Gastrocnemius medialis (tissue), 4 donors: ENCODE results near the gene ADGRV1. TPM values are rescaled to one million over a fixed set of nuclear protein-coding genes. Genes with fewer than 3 reads are reported as not detected.

Source experiments
- ATAC-seq, 2 donors: fragments of 150-250 bp; one replicate each; pipeline ENCODE4 v1.9.1; 2016
- DNase-seq, 2 donors: peaks; one replicate each; pipeline ENCODE4 v3.0.0-alpha.2; 2019
- H3K27ac ChIP-seq, 4 donors: fragments of 200-600 bp; sonication (generic); 1 replicate in 1 of 4; 2 replicates in 3 of 4; pipeline ENCODE4 v1.5.1; 2016 to 2018; ENCODE audit warnings: mild to moderate bottlenecking in 2 of 4, moderate library complexity in 1 of 4
- H3K27me3 ChIP-seq, 3 donors: fragments of 200-600 bp; sonication (generic) in 2 of 3; 1 replicate in 1 of 3; 2 replicates in 2 of 3; pipeline versions ENCODE4 v1.5.1 to v1.6.0; 2016 to 2019; ENCODE audit warnings: mild to moderate bottlenecking in 1 of 3, moderate library complexity in 1 of 3
- H3K36me3 ChIP-seq, 2 donors: fragments of 200-600 bp; sonication (generic) in 1 of 2; one replicate each; pipeline ENCODE4 v1.5.1; 2017 to 2018
- H3K4me1 ChIP-seq, 2 donors: fragments of 200-600 bp; sonication (generic) in 1 of 2; one replicate each; pipeline ENCODE4 v1.5.1; 2016 to 2017; ENCODE audit warnings: mild to moderate bottlenecking in 2 of 2
- H3K4me3 ChIP-seq, 4 donors: fragments of 200-600 bp; sonication (generic) in 3 of 4; 1 replicate in 1 of 4; 2 replicates in 3 of 4; pipeline ENCODE4 v1.5.1; 2016 to 2019; ENCODE audit warnings: mild to moderate bottlenecking in 2 of 4
- H3K9me3 ChIP-seq, 3 donors: fragments of 200-600 bp; sonication (generic) in 2 of 3; 1 replicate in 1 of 3; 2 replicates in 2 of 3; pipeline ENCODE4 v1.5.1; 2016 to 2019
- CTCF ChIP-seq, 5 experiments: fragments of 450-650 bp in 3 of 5; fragments of 200-600 bp in 2 of 5; sonication (generic) in 2 of 5; IDR thresholded peaks in 4 of 5; conservative IDR thresholded peaks in 1 of 5; 1 replicate in 4 of 5; 2 replicates in 1 of 5; pipeline ENCODE4 v1.5.1; 2016 to 2019; ENCODE audit warnings: antibody characterized with exemption in 5 of 5, mild to moderate bottlenecking in 3 of 5, moderate library complexity in 3 of 5
- POLR2A ChIP-seq, 2 donors: fragments of 450-650 bp; IDR thresholded peaks; one replicate each; pipeline ENCODE4 v1.6.1; 2017; ENCODE audit warnings: antibody characterized with exemption in 2 of 2, mild to moderate bottlenecking in 2 of 2, moderate library complexity in 2 of 2
- in situ Hi-C, 4 donors: fragments of 200-750 bp; cut with MboI; loops; one replicate each; pipeline versions ENCODE4 v1.15.0 to v1.8.0; 2017; ENCODE audit warnings: low sequenced_read_pairs in 4 of 4
- intact Hi-C: fragments of 100-400 bp; cut with DNase I; formaldehyde crosslinking; loops from one replicate; pipeline ENCODE4 v1.15.1; 2023; ENCODE audit warnings: low total_unique reads
- total RNA-seq, 4 donors: library from RNA; depleted of rRNA; stranded (reverse); fragments of >200 nt; gene quantifications; one replicate each; pipeline versions ENCODE4 v1.1.0 to v1.2.3, GENCODE V29; 2016

ADGRV1 gene
- total RNA-seq, 4 donors from 2014 or later = 0.22 to 0.41 TPM; not detected in 2

- H3K4me1 ChIP-seq = no peaks in the 10 kb centered on the region
- H3K36me3 ChIP-seq = no peaks in the 10 kb centered on the region
- ATAC-seq (no peak), DNase-seq (no peak)
- no peak for TF ChIP-seq CTCF (IDR thresholded peaks at IDR 0.05 in 4 of 5, conservative IDR thresholded peaks at IDR 0.05 in 1 of 5)
- TF ChIP-seq POLR2A (IDR thresholded peaks at IDR 0.05) = no peak
- no peak overlapping the region for H3K4me3 ChIP-seq
- intact Hi-C loops (no loop called here), in situ Hi-C loops (no loop called here)
- no peaks in the 10 kb centered on the region for H3K9me3 ChIP-seq
- no peak overlapping the region for H3K27ac ChIP-seq
- no peaks in the 10 kb centered on the region for H3K27me3 ChIP-seq
Observed at GRCh38 chr5:90689064-90689463, 130.5 kb downstream of the ADGRV1 start.

- no peaks in the 10 kb centered on the region for H3K36me3 ChIP-seq
- no peak overlapping the region for H3K4me3 ChIP-seq
- no peaks in the 10 kb centered on the region for H3K27me3 ChIP-seq
- intact Hi-C loops (no loop called here), in situ Hi-C loops (no loop called here)
- DNase-seq (no peak), ATAC-seq (no peak)
- TF ChIP-seq CTCF (IDR thresholded peaks at IDR 0.05 in 4 of 5, conservative IDR thresholded peaks at IDR 0.05 in 1 of 5) = no peak
- no peak for TF ChIP-seq POLR2A (IDR thresholded peaks at IDR 0.05)
- no peaks in the 10 kb centered on the region for H3K4me1 ChIP-seq
- no peak overlapping the region for H3K27ac ChIP-seq
- no peaks in the 10 kb centered on the region for H3K9me3 ChIP-seq
Observed at GRCh38 chr5:90690307-90690706, 131.7 kb downstream of the ADGRV1 start.

- H3K27ac ChIP-seq = no peak overlapping the region
- no peaks in the 10 kb centered on the region for H3K27me3 ChIP-seq
- H3K4me3 ChIP-seq = no peak overlapping the region
- no peaks in the 10 kb centered on the region for H3K9me3 ChIP-seq
- intact Hi-C loops (no loop called here), in situ Hi-C loops (no loop called here)
- TF ChIP-seq POLR2A (IDR thresholded peaks at IDR 0.05) = no peak
- TF ChIP-seq CTCF (IDR thresholded peaks at IDR 0.05 in 4 of 5, conservative IDR thresholded peaks at IDR 0.05 in 1 of 5) = no peak
- DNase-seq (no peak), ATAC-seq (no peak)
- H3K36me3 ChIP-seq = no peaks in the 10 kb centered on the region
- H3K4me1 ChIP-seq = no peaks in the 10 kb centered on the region
Observed at GRCh38 chr5:90691533-90691932, 132.9 kb downstream of the ADGRV1 start.

- in situ Hi-C loops (no loop called here), intact Hi-C loops (no loop called here)
- Histone ChIP-seq H3K4me1 (no peaks in the 10 kb centered on the region), H3K4me3 (no peak overlapping the region), H3K36me3 (no peaks in the 10 kb centered on the region), H3K27me3 (no peaks in the 10 kb centered on the region), H3K9me3 (no peaks in the 10 kb centered on the region), H3K27ac (no peak overlapping the region)
- TF ChIP-seq CTCF (IDR thresholded peaks at IDR 0.05 in 4 of 5, conservative IDR thresholded peaks at IDR 0.05 in 1 of 5) = no peak
- no peak for TF ChIP-seq POLR2A (IDR thresholded peaks at IDR 0.05)
- ATAC-seq = no peak
- DNase-seq = no peak
Observed at GRCh38 chr5:90696153-90696552, 137.6 kb downstream of the ADGRV1 start.

- H3K27me3 ChIP-seq = no peaks in the 10 kb centered on the region
- ATAC-seq (no peak), DNase-seq (no peak)
- intact Hi-C loops (no loop called here), in situ Hi-C loops (no loop called here)
- H3K36me3 ChIP-seq = no peaks in the 10 kb centered on the region
- no peak overlapping the region for H3K27ac ChIP-seq
- no peak for TF ChIP-seq POLR2A (IDR thresholded peaks at IDR 0.05)
- TF ChIP-seq CTCF (IDR thresholded peaks at IDR 0.05 in 4 of 5, conservative IDR thresholded peaks at IDR 0.05 in 1 of 5) = no peak
- H3K4me3 ChIP-seq = no peak overlapping the region
- H3K9me3 ChIP-seq = no peaks in the 10 kb centered on the region
- no peaks in the 10 kb centered on the region for H3K4me1 ChIP-seq
Observed at GRCh38 chr5:90700299-90700698, 141.7 kb downstream of the ADGRV1 start.
